ENCODE measurements around the gene HKDC1. TPM values are rescaled to one million over a fixed set of nuclear protein-coding genes. Genes with fewer than 3 reads are reported as not detected.

The HKDC1 gene
- total and polyA plus RNA-seq, 12 donors, result under 0.01 to 0.67 (median 0.15) TPM; not detected in 6

DNA sequence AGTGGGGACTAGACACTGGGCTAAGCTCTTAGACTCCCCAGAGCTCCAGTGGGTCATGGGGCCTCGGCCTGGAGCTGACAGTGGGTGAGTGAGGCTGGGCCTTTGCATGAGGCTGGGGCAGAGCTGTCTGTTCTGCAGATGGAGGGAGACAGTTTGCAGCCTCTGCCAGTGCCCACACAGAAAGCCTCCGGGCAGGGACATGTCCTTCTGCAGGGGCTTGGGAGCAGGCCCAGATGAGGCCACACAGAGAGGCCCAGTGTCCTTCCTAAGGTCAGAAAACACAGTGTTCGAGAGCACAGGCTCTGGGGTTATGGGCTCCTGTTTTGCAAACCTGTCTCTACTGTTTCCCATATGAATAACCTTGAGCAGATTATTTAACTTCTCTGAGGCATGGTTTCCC lies 33.0 kb downstream of the HKDC1 start:
- Histone ChIP-seq H3K27ac (no peak overlapping the region), H3K27me3 (no peaks in the 10 kb centered on the region), H3K4me1 (replicated peaks in 1 of 2) (peaks cover 4 to 5% of the 10 kb centered on the region in 2 donors), H3K4me3 (no peak overlapping the region), H3K36me3 (replicated peaks in 1 of 2) (no peaks in the 10 kb centered on the region), H3K9me3 (replicated peaks in 1 of 3) (no peaks in the 10 kb centered on the region)
- TF ChIP-seq POLR2A (IDR thresholded peaks at IDR 0.05), result no peak
- TF ChIP-seq, protein P1, sequence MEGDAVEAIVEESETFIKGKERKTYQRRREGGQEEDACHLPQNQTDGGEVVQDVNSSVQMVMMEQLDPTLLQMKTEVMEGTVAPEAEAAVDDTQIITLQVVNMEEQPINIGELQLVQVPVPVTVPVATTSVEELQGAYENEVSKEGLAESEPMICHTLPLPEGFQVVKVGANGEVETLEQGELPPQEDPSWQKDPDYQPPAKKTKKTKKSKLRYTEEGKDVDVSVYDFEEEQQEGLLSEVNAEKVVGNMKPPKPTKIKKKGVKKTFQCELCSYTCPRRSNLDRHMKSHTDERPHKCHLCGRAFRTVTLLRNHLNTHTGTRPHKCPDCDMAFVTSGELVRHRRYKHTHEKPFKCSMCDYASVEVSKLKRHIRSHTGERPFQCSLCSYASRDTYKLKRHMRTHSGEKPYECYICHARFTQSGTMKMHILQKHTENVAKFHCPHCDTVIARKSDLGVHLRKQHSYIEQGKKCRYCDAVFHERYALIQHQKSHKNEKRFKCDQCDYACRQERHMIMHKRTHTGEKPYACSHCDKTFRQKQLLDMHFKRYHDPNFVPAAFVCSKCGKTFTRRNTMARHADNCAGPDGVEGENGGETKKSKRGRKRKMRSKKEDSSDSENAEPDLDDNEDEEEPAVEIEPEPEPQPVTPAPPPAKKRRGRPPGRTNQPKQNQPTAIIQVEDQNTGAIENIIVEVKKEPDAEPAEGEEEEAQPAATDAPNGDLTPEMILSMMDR (IDR thresholded peaks at IDR 0.05), result no peak
- intact Hi-C loops (cut with DNase I), result no loop called here
- no peak for DNase-seq
- WGBS, 4 donors, result 54 to 100% (median 74%) methylated on average over 1 to 3 of the region's 3 CpGs

DNA sequence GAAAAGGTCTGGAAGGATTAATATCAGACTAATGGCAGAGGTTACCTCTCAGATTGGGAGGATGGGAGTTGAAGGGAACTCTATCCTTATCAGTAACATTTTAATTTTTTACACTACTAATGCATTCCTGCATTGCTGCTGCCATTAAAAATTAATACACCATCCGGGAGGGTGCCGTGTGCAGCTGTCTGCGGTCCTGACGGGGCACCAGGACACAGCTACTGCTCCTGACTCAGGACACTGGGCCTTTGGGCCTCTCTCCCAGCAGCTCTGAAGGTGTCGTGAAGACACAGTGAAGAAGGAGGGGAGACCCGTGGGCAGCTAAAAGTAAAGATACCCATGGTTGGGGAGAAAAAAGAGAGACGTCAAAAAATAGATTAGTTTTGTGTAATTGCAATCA lies 34.7 kb downstream of the HKDC1 start:
- TF ChIP-seq, protein P1 (IDR thresholded peaks at IDR 0.05), result no peak
- no peak for TF ChIP-seq POLR2A (IDR thresholded peaks at IDR 0.05)
- intact Hi-C loops (cut with DNase I), result no loop called here
- 70 to 81% (median 78%) methylated on average over 7 of the region's 7 CpGs for WGBS, 4 donors
- H3K27ac ChIP-seq, result no peak overlapping the region
- H3K9me3 ChIP-seq (replicated peaks in 1 of 3), result no peaks in the 10 kb centered on the region
- no peak for DNase-seq
- no peaks in the 10 kb centered on the region for H3K36me3 ChIP-seq (replicated peaks in 1 of 2)
- H3K4me3 ChIP-seq, result no peak overlapping the region
- H3K27me3 ChIP-seq, result no peaks in the 10 kb centered on the region
- H3K4me1 ChIP-seq (replicated peaks in 1 of 2), result peaks cover 4 to 5% of the 10 kb centered on the region in 2 donors

DNA sequence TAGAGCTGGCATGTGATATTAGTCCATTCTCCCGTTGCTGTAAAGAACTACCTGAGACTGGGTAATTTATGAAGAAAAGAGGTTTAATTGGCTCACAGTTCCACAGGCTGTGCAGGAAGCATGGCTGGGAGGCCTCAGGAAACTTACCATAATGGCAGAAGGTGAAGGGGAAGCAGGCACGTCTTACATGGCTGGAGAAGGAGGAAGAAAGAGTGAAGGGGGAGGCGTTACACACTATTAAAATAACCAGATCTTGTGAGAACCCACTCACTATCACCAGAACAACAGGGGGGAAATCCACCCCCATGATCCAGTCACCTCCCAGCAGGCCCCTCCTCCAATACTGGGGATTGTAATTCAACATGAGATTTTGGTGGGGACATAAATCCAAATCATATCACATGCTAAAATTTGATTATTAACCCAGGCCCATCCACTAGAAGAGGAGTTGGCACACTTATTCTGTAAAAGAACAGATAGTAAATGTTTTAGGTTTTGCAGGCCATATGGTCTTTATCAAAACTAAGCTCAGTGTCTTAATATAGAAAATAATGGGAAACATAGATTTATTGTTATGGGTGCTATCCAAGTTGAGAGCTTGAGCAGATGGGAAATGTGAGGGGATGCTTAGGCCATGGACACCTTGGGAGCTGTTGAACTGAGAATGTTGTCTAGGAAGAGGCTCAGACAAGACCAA lies 39.6 kb downstream of the HKDC1 start:
- H3K27me3 ChIP-seq, result no peaks in the 10 kb centered on the region
- H3K9me3 ChIP-seq (replicated peaks in 1 of 3), result no peaks in the 10 kb centered on the region
- H3K4me1 ChIP-seq (replicated peaks in 1 of 2), result peaks cover 4 to 5% of the 10 kb centered on the region in 2 donors
- TF ChIP-seq POLR2A (IDR thresholded peaks at IDR 0.05), result no peak
- TF ChIP-seq, protein P1 (IDR thresholded peaks at IDR 0.05), result no peak
- 72 to 90% (median 85%) methylated on average over 3 of the region's 3 CpGs for WGBS, 4 donors
- no peak overlapping the region for H3K4me3 ChIP-seq
- H3K36me3 ChIP-seq (replicated peaks in 1 of 2), result no peaks in the 10 kb centered on the region
- intact Hi-C loops (cut with DNase I), result no loop called here
- H3K27ac ChIP-seq, result no peak overlapping the region
- DNase-seq, result no peak

DNA sequence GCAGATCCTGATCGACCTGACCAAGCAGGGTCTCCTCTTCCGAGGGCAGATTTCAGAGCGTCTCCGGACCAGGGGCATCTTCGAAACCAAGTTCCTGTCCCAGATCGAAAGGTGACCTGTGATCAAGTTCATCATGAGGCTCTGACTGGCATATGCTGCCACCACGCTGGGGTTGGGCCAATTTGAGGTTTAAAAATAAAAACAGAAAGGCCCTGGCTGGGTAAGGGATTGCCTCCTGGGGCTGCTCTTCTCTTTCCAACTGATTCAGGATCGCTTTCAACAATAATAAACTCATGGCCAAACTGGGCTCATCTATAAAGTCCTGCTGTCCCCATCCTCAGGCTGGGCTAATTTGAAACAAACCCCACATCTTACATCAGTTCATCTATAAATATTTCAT lies 41.1 kb downstream of the HKDC1 start:
- no peaks in the 10 kb centered on the region for H3K4me1 ChIP-seq (replicated peaks in 1 of 2)
- H3K4me3 ChIP-seq, result no peak overlapping the region
- WGBS, 4 donors, result 86 to 92% (median 87%) methylated on average over 8 of the region's 8 CpGs
- no peaks in the 10 kb centered on the region for H3K9me3 ChIP-seq (replicated peaks in 1 of 3)
- TF ChIP-seq, protein P1 (IDR thresholded peaks at IDR 0.05), result no peak
- TF ChIP-seq POLR2A (IDR thresholded peaks at IDR 0.05), result no peak
- intact Hi-C loops (cut with DNase I), result no loop called here
- no peaks in the 10 kb centered on the region for H3K27me3 ChIP-seq
- no peak overlapping the region for H3K27ac ChIP-seq
- H3K36me3 ChIP-seq (replicated peaks in 1 of 2), result no peaks in the 10 kb centered on the region
- DNase-seq, result no peak
